AG10803 (cell line): Measurements from ENCODE around the gene CCNY.
"Not testable (repeated sequence)": the region's sequence is repeated elsewhere in the genome, so short reads cannot be mapped to it uniquely, and the experiment has no call there.

Experiments used
- DNase-seq: peaks from one replicate; pipeline ENCODE4 v3.0.0; 2010; ENCODE audit warnings: low read depth
- H3K4me3 ChIP-seq: 2 replicates; pipeline ENCODE4 v1.5.1; 2011; ENCODE audit warnings: mild to moderate bottlenecking, low read length, control low read depth
- TF ChIP-seq, protein P1 (sequence below): conservative IDR thresholded peaks from 2 replicates; pipeline ENCODE4 v1.5.1; 2011; ENCODE audit warnings: mild to moderate bottlenecking, low read length, control low read depth, inconsistent platforms

CCNY gene

DNA sequence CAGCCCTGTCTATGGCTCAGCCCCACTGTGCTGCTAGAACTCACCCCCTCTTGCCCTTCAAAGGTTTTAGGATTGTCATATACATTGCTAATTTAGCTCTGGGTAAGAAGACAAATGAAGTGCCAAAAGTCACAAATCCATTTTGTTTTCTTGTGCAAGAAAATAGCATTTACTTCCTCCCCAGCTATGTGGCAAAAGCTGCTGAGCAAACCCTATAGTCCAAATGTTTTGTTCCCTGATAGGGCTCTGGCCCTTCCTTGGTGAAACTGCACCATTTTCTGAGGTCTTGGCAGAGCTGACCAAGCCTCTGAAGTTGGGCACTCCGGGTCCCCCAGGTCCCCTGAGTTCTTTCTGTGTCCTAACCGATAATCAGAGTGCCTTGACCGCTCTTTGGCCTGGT lies 184.7 kb downstream of the CCNY start:
- DNase-seq, result no peak
- H3K4me3 ChIP-seq, result no peak overlapping the region
- TF ChIP-seq, protein P1, sequence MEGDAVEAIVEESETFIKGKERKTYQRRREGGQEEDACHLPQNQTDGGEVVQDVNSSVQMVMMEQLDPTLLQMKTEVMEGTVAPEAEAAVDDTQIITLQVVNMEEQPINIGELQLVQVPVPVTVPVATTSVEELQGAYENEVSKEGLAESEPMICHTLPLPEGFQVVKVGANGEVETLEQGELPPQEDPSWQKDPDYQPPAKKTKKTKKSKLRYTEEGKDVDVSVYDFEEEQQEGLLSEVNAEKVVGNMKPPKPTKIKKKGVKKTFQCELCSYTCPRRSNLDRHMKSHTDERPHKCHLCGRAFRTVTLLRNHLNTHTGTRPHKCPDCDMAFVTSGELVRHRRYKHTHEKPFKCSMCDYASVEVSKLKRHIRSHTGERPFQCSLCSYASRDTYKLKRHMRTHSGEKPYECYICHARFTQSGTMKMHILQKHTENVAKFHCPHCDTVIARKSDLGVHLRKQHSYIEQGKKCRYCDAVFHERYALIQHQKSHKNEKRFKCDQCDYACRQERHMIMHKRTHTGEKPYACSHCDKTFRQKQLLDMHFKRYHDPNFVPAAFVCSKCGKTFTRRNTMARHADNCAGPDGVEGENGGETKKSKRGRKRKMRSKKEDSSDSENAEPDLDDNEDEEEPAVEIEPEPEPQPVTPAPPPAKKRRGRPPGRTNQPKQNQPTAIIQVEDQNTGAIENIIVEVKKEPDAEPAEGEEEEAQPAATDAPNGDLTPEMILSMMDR, result no peak

DNA sequence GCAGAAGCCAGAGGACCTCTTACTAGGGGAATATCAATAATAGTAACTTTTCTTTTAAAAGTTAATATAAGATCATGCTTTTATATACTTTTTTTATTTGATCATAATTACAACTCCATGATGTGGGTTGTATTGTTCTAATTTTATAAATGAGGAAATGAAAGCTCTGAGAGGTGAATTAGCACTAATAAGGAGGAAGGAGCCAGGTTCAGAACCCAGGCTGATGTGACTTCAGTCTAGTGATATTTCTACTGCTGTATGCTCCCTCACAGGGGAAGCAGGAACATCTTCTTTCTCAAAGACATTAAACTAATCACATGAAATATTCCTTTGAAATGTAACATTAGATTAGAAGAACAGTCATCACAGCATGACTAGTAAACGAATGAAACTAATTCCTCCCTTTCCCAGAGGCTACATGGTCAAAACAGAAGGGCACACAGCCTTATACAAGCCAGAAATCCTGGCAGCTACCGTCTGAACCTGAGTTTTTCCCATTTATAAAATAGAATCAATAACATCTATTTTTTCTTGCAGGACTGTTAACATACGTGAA lies 187.4 kb downstream of the CCNY start:
- TF ChIP-seq, protein P1, result no peak
- DNase-seq, result no peak

DNA sequence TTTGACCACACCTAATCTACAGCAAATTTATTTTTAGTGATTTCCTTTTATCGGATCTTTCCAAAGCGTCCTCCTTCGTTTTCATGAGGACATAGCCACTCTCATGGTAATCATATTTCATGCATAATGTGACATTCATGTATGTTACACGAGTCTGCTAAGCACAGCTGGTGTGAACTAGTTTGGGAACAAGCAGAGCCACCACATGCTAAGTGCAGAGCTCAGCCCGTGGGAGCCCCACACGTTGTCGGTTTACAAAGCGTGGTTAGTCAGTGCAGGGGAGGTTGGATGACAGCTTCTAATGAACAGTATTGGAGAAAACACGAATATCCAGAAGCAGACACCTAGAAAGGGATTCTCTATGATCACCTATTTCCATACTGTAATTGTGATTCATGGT lies 190.4 kb downstream of the CCNY start:
- H3K4me3 ChIP-seq, result no peak overlapping the region
- TF ChIP-seq, protein P1, result no peak
- DNase-seq, result no peak

More for the DNA sequence above, 187.4 kb downstream of the CCNY start:
- no peak overlapping the region for H3K4me3 ChIP-seq

DNA sequence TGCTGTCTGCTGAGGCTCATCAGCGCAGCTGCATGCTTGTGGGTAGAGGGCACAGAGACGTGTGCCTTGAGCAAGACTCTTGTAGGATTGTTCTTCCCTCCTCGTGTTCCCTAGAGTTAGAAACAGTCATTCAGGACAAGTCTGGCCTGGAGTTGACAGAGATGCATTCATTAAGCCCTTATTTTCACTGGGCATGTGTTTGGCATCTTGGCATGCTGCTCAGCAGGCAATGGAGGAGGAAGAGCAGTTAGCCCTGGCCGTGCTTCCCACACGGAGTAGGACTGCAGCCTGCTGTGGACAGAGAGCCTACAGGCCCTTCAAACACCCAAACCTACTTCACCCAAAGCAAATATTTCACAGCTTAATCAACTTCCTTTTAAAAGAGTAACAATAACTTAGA lies 195.8 kb downstream of the CCNY start:
- no peak for DNase-seq

DNA sequence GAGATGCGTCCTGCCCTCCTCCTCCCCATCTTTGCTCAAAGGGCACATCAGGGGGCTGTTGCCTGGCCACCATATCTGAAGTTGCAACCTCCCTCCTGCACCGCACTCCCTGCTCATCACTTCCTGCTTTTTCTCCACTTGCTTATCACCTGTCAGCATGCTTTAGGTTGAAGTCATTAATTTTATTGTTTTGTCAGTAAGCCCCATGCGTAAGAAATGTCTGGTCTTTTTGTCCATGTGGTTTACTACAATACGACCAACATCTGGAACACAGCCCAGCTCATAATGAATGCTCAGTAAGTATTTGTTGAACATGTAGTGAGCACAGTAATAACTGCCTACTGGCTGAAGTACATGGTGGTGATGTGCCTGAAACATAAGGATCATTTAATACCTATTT lies 197.3 kb downstream of the CCNY start:
- peak; percentile 22 for DNase-seq
- TF ChIP-seq, protein P1, result no peak
- H3K4me3 ChIP-seq, result no peak overlapping the region

More for the DNA sequence above, 195.8 kb downstream of the CCNY start:
- H3K4me3 ChIP-seq, result no peak overlapping the region
- TF ChIP-seq, protein P1, result no peak

DNA sequence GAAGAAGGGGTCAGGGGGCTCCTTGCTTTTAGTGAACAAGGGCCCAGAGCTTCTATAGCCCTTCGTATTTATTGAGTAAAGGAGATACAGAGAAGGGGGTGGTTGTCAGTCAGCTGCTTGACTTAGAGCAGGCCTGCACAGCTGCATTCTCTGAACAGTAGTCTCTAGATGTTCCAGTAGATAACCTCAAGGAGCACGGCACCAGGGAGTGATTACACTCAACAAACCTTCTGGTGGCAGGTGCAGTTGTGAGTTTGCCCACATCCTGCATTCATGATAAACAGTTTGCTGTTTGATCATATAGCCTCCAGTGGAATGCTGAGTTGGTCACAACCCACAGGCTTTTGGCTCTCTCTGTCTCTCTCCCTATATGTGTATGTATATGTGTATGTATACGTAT lies 198.8 kb downstream of the CCNY start:
- no peak for DNase-seq
- no peak overlapping the region for H3K4me3 ChIP-seq
- TF ChIP-seq, protein P1, result no peak

DNA sequence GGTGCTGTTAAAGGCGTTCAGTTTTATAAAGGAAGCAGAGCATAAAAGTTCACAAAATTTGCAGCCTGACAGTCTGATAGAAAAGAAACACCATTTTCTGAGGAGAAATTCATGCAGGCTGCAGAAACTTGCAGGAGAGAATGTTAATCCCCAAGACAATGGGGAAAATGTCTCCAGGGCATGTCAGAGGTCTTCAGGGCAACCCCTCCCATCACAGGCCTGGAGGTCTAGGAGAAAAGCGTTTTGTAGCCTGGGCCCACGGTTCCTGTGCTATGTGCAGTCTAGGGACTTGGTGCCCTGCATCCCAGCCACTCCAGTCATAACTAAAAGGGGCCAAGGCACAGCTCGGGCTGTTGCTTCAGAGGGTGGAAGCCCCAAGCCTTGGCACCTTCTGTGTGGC lies 200.5 kb downstream of the CCNY start:
- DNase-seq, result no peak
- TF ChIP-seq, protein P1, result no peak
- H3K4me3 ChIP-seq, result no peak overlapping the region

DNA sequence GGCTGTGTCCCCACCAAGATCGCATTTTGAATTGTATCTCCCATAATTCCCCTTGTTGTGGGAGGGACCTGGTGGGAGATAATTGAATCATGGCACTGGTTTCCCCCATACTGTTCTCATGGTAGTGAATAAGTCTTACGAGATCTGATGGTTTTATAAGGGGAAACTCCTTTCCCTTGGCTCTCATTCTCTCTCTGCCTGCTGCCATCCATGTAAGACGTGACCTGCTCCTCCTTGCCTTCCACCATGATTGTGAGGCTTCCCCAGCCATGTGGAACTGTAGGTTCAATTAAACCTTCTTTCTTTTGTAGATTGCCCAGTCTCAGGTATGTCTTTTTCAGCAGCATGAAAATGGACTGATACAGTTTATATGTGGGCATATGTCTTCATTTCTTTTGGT lies 201.6 kb downstream of the CCNY start:
- not testable (repeated sequence) for H3K4me3 ChIP-seq, DNase-seq
